GM10847 (cell line): ENCODE results near the gene SNX9.

ENCODE experiments used
- POLR2A ChIP-seq: IDR thresholded peaks from 2 replicates; pipeline ENCODE4 v1.6.1; 2011; ENCODE audit not compliant: insufficient read length; ENCODE audit errors: extremely low read depth

Gene SNX9

DNA sequence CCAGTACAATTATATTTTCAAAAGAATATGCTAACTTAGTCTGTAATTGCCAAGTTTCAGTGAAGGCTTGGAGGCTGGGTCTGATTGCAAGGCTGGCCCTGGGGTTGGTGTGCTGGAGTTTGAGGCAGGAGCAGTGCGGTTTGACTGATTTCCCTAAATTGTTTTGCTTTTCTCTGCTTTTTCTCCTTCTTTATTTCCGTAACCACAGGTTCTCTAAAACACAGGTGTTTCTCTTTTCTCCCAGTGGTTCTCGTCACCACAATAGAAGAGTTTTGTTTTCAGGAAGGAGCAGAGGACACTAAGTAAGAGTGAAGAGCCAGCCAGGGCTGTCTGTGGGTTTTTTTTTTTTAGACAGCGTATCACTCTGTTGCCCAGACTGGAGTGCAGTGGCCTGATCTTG lies 8.2 kb upstream of the SNX9 start:
- no peak for TF ChIP-seq POLR2A

DNA sequence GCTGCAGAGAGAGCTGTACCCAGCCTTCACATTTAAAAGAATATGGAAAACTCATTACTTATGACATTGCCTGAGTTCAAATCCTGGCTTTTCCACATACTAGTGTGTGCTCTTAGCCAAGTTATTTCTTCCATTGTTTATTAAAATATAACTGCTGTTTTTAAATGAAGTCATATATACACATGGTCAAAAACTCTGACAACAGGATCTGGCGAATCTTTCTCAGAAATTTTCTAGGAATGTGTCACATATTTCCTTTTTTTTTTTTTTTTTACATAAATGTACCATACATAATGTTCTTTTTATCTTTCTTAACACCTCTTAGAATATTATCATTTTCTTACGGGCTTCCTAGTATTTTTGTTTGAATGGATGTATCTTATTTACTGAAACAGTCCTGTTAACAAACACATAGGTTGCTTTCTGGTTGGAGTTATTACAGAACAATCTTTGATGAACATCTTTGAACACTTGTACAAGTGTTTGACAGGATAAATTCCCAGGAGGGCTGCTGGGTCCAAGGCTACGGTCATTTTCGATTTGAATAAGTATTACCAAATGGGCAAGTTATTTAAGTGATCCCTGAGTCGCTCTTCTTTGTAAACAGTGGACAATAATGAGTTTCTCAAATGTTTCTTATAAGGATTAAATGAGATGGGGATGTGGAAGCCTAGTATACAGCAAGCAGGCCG lies 1.6 kb upstream of the SNX9 start:
- no peak for TF ChIP-seq POLR2A

DNA sequence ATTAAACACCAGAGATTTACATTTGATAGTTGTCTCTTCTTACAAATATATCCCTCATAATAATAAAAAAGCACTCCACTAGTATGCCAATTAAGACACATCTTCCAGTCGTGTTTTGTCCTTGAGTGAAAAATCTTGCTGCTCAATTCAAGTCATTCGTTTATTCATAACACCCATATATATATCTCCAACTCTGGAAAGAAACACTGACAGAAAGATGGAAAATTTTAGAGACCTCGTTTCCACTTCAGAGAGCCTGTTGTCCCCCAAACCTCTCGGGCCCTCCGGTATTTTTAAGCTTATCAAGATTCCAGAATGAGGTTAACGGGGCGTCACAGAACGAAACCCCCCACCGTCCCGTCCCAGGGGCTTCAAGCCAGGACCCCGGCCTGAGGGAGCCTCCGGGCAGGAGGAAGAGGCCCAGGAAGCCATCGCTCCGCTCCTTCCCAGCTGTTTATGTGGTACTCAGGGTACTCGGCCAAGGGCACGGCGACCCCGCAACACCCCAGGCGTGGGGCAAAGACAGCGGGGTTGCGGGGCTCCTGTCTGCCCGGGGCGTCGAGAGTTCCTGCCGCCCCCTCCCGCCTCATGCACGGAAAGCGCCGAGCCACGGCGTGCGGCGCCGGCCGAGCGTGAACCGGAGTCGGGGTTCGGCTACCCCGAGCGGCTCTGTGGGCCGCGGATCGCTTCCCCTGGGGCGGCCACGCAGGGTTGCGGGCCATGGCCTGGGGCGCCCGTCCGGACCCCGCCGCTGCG lies 623 bp upstream of the SNX9 start:
- no peak for TF ChIP-seq POLR2A

DNA sequence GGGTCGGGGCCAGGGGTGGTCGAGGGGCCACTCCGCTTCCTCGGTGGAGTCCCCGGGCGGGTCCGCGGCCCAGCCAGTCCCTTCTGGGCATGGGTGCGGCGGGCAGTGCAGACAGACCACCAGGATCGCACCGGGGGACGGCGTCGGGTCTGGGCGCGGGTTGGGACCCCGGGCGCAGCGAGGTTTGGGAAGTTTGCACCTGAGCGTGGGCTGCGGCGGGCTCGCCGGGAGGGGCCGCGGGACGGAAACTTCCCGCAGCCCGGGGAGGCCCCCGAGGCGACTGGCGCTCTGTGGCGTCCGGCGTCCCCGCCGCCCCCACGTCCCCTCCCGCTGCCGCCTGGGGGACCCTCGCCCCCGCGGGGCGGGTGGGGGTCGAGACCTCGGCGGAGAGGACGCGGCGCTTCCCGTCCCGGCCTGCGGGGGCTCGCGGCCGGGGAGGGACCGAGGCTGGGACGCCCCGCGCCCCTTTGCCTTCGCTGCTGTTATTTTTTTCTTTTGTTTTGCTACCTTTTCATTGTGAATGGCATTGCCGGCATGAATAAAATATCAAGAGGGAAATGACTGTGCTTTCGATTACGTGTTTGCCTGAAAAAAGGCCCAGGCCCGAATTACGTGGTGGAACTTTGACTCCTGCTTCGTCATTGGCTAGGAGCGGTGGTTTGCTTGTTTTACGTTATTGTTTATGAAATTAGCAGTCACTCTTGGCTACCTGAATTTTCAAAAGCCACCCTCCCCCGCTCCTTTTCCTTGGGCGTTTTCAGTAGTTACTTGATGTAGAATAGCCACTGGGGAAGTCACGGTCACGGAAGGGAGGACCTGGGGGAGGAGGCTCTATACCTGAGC lies 703 bp downstream of the SNX9 start:
- TF ChIP-seq POLR2A = no peak

GRCh38 chr6:157825243-157825904 lies 2.3 kb downstream of the SNX9 start:
- no peak for TF ChIP-seq POLR2A

DNA sequence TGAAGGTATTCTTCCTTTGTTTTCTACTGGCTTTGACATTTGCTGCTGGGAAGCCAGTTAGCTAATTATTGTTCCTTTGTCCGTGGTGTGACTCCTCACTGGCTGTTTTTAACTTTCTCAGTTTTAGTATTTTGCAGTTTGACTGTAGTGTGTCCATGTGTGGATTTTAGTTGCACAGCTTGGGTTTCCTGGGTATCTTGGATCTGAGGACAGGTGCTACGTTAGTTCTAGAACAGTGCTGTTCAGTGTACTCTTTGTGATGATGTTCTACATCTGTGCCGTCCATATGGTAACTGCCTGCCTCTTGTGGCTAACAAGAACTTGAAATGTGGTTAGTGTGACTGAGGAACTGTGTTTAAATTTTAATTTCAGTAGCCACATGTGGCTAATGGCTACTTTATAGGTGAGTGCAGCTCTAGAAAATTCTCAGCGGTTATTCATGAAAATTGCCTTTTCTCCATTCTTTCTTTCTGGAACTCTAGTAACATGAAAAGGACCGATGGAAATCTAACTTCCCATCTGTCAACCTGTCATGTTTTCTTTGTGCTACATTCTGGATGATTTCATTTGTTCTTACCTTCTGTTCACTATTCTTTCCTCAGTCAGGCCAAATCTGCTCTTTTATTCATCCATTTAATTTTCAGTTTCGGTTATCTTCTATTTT lies 7.4 kb downstream of the SNX9 start:
- TF ChIP-seq POLR2A = no peak

DNA sequence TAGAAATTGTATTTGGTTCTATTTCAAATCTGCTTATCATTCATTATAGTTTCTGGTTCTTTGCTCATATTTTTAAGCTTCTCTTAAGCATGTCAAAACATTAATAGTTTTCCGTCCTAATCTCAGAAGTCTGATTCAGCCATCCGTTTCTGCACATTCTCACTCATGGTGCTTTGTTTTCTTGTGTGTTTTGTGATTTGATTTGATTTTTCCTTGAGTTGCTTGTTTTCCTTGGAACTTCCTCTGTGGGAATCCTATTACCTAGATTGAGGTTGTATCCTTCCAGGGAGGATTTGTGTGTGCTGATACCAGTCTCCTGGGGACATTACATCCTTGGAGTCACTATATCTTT lies 7.9 kb downstream of the SNX9 start:
- TF ChIP-seq POLR2A = no peak

GRCh38 chr6:157831424-157832249 lies 8.6 kb downstream of the SNX9 start:
- no peak for TF ChIP-seq POLR2A

DNA sequence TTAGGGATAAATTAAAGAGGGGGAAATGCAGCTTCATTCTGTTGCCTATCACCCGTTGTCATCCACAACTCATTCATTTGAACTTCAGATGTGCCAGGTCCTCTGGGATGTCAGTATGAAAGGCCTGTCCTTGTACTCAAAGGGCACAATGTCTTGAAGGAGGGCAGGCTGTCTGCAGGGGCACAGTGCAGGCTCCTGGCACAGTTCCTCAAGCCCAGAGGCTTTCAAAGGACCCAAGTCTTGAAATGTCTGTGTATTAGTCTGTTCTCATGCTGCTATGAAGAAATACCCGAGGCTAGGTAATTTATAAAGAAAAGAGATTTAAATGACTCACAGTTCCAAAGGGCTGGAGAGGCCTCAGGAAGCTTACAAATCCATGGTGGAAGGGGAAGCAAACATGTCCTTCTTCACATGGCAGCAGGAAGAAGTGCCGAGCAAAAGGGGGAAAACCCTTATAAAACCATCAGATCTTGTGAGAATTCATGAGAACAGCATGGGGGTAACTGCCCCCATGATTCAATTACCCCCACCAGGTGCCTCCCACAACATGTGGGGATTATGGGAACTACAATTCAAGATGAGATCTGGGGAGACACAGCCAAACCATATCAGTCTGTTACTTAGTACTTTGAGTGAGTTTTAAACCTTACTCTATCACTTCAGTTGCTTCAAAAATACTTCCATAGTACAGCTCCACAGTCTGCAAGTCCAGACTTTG lies 9.4 kb downstream of the SNX9 start:
- TF ChIP-seq POLR2A = no peak

- TF ChIP-seq POLR2A = no peak
Observed at GRCh38 chr6:157834549-157834948, 11.5 kb downstream of the SNX9 start.

DNA sequence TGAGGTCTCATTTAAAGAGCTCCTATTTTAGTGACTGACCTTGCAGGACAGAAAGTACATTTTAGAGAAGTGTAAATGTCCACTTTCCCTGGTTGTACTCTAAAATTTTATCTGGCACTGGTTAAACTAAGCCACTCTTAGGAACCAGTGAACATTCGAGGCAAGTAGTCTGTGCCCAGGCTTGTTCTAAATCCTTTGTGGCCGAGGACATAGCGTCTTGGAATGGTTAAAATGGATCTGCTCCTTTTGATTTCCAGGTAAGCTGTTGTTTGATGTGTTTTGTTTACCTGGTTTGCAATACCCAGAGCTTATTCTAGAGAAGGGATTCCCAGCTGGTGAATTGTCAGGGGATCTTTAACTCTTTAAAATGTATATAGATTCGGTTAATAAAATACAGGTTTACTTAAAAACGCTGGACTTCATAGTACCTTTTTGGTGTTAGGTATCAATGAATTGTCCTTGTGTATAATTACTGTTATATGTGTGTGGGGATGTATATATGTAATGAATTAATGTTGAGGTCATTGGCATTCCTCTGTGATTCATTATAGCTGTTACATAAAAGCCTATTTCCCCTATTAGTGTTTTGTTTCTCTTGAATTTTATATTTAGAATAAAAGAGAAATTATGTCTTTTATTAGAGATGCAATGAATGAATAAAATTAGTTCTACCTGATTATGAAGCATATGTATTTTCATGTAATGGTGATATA lies 15.8 kb downstream of the SNX9 start:
- TF ChIP-seq POLR2A = no peak

GRCh38 chr6:157839606-157840005 lies 16.6 kb downstream of the SNX9 start:
- TF ChIP-seq POLR2A = no peak

- TF ChIP-seq POLR2A = no peak
Observed at GRCh38 chr6:157840261-157840660, 17.2 kb downstream of the SNX9 start.
